ENCODE results near the gene PDPN.

GRCh38 chr1:13628711-13629110 lies 45.1 kb downstream of the PDPN start:
- no peak for TF ChIP-seq CTCF (IDR thresholded peaks at IDR 0.05)
- no peak for TF ChIP-seq POLR2A (IDR thresholded peaks at IDR 0.05)

All from body of pancreas (tissue), 4 donors.